Lung microvascular endothelial cell (primary cell): ENCODE measurements around the gene YWHAG. TPM values are rescaled to one million over a fixed set of nuclear protein-coding genes. Genes with fewer than 3 reads are reported as not detected.
"Not testable (repeated sequence)": the region's sequence is repeated elsewhere in the genome, so short reads cannot be mapped to it uniquely, and the experiment has no call there.

Experiments used
- DNase-seq, 2 donors: peaks; one replicate each; pipeline versions ENCODE4 v3.0.0 to v3.0.0-alpha.2; 2010; ENCODE audit warnings: low read depth in 2 of 2
- total RNA-seq: library from RNA; depleted of rRNA; stranded (reverse); fragments of >200 nt; gene quantifications from 2 replicates; pipeline ENCODE4 v1.2.1, GENCODE V29; 2014

The YWHAG gene
- total RNA-seq, 1 donor from 2014 or later: 98.4 TPM

GRCh38 chr7:76380623-76380966 is 21.8 kb upstream of the YWHAG start:
- DNase-seq: no peak

DNA sequence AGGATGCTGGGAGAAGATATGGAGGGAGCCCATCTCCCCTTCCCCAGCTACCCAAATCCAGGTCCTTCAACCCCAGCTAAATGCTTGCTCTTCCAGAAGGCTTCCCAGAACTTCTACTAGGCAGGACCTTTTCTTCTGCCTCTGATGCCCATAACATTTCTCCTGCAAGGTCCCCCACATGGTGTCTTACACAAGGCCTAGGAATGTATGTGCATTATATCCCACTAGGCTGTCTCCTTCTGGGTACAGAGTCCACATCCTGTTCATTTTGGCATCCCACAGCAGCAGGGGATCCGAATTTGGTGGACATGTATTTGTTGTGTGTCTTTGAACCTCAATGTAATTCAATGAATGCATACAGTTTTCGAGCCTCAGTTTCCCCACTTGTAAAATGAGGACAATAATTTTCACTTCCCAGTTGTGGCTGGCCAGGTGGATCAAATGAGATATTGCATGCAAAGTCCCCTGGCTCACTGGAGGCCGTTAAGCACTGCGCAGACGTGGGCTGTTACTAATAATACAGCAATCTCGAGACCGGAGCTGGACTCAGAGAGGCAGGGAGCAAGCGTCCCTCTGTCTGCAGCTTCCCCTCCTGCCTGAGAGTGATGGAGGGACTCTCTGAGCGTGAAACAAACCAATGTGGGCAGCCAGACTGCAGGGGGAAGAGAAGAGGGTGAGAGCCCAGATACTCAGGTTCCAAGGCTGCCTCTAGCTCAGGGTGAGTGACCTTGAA is 18.6 kb upstream of the YWHAG start:
- DNase-seq: no peak

GRCh38 chr7:76375251-76375650 is 16.5 kb upstream of the YWHAG start:
- DNase-seq: no peak

DNA sequence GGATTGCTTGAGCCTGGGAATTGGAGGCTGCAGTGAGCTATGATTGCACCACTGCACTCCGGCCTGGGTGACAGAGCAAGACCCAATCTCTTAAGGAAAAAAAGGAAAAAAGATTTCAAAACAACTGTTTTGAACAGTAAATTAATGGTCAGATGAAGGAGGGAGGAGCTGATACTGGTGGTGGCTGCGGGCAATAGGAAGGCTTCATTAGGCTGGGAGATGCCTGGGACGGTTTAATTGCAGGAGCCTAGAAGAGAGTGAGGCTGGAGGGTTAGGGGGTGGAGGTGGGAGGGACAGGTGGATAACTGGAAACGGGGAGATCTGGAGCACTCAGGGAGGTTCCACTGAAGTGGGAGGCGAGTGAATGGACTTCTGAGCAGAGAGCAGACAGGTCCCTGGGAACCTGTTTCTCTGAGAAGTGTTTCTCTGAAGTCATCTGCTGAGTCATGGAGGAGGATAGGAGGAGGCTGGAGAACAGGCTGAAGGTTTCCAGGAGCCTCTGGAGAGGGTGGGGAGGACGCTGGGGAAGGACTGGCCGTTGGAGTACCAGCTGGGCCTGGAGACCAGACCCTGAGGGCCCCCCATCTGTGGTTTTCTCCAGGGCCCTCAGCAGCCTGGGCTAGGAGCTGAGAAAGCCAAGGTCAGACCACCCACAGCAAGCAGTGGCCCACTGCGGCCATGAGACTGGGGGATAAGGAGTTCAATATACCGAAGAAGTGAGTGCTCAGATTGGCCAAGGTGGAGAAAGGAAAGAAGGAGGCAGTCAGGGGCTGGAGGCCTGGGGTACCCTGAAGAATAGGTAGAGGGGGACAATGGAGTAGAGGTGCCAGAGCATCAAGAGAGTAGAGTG is 14.4 kb upstream of the YWHAG start:
- peak in 1 of 2 donors; percentile 84 for DNase-seq

GRCh38 chr7:76371396-76371795 is 12.6 kb upstream of the YWHAG start:
- DNase-seq: no peak

- no peak for DNase-seq
Observed at GRCh38 chr7:76369018-76369417, 10.2 kb upstream of the YWHAG start.

DNA sequence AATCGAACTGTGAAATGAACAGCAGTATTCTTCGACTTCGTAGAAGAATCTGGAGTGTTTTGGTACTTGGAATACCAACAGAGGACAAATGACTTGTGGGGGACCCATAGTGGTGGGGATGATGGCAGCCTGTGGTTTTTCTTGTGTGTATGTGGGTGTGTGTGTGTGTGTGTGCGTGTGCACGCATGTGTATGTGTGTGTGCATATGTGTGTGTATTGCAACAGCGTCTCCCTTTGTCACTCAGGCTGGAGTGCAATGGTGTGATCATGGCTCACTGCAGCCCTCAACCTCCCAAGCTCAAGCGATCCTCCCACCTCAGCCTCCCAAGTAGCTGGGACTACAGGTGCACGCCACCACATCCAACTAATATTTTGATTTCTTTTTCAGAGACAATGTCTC is 9.4 kb upstream of the YWHAG start:
- no peak for DNase-seq

GRCh38 chr7:76364198-76364584 is 5.4 kb upstream of the YWHAG start:
- DNase-seq: peak; percentile 62 to 79

DNA sequence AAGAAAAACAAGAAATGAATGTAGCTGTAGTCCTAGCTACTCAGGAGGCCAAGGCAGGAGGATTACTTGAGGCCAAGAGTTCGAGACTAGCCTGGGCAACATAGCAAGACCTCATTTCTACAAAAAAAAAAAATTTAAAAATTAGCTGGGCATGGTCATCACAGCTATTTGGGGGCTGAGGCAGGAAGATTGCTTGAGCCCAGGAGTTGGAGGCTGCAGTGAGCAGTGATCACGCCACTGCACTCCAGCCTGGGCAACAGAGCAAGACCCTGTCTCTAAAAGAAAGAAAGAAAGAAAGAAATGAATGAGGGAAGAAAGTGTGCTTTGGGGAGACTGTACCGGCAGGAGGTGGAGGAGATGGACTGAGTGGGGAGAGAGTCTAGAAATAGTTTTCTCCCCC is 5.0 kb upstream of the YWHAG start:
- DNase-seq: not testable (repeated sequence)

DNA sequence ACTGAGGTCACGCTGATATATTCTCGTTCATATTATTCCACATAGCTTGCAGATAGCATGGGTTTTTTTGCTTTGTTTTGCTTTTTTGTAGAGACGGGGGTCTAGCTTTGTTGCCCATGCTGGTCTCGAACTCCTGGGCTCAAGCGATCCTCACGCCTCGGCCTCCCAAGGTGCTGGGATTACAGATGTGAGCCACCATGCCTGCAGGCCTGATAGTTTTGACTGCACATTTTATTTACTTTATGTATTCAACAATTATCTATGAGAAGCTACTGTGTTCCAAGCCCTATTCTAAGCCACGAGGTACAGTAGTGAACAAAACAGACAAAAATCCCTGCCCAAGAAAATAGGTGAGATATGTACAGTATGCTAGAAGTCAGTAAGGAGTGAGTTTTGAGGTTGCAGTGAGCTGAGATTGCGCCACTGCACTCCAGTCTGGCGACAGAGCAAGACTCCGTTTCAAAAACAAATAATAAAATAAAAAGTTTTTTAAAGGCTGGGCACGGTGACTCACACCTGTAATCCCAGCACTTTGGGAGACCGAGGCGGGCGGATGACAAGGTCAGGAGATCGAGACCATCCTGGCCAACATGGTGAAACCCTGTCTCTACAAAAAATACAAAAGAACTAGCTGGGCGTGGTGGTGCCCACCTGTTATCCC is 1.3 kb upstream of the YWHAG start:
- no peak for DNase-seq

GRCh38 chr7:76359111-76359977 is 553 bp upstream of the YWHAG start:
- peak; percentile 99 for DNase-seq

DNA sequence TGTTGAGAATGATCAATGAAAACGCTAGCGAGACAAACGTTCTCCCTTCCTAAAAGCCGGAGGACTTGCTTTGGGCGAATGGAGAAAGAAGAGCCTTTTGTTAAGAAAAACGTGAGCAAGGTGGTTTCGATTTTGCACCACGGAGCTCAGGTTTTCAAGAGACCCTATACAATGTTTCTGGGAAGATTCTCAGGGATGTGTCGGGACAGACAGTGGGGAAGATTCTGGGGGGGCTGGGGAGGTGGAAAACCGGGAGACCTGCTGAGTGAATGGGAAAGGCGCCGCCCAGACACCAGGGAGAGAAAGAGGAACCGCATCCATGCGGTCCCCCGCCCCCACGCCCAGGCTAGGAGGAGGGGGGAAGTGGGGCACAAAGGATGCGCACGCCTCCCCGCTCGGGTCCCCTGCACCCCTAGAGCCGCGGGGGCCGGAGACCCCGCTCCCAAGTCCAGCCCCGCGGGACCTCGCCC is 745 bp downstream of the YWHAG start:
- peak; percentile 52 to 58 for DNase-seq

DNA sequence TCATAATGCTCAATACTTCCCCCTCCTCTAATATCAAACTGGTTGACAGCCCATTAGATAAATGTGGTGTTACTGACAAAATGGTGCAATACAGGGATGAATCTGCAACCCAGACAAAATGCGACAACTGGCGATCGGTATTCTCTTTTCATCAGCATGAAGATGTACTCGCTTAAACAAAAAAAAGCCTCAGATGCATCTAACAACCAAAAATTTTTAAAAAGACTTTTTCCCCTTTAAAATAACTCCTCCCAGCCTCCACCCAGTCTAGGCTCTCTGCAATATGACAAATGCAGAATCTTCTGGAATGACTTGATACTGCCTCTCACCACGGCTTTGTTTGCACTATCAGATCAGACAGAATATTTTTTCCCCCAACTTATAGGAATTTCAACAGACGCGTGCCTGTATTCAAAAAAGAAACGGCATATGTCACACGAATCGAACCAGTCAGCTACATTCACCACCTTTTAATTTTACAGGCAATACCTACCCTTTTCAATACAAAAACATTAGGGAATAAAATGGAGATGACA is 1.2 kb downstream of the YWHAG start:
- no peak for DNase-seq

- DNase-seq: peak; percentile 65 to 91
Observed at GRCh38 chr7:76356823-76357222, 2.0 kb downstream of the YWHAG start.

- no peak for DNase-seq
Observed at GRCh38 chr7:76356115-76356514, 2.7 kb downstream of the YWHAG start.

DNA sequence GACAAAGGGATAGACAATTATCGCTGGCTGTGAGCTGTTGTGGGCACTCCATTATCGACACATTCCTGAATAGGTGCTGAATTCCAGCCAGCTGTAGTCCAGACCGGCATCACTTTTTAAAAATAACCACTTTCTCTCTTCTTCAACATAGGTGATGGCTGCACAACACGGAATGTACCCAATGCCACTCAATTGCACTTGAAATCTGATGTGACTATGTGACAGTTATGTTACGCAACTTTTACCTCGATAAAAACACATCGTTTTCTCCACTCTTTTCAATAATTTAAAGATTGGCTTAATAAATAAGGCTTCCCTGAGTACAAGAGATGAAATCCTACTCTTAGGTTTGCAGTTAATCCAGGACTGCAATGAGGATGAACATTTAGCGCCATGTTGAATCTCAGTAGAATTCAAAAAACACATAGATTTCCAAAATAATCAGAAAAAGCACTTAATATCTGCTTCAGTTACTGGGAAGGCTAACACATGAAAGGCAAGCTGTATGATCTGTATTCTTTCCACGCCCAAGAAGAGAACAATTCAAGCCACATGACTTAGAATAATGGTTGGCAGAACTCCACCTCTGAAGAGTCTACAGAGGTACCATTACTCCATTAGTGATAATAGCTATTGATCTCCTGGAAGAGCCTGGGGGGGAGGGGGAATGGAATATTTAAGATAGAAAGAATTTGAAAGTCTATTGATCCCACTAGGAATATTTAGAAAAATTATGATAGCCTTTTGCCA is 3.6 kb downstream of the YWHAG start:
- DNase-seq: peak; percentile 27 to 44

DNA sequence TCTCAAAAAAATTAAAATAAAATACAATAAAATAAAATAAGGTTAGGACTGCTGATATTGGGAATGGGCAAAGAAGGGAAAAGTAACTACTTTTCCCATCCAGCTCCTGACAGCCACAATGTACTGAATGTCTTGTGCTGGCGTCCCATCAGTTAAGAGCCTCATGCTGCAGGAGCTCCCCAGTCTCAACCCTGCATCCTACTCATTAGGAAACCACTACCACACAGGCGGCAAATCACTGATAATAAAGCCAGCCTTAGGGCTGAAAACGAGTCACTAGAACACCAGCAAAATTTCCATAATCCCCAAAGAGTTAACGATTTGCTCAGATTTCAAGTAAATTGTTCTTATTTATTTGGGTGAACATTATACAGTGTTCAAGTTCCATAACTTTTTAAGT is 4.3 kb downstream of the YWHAG start:
- no peak for DNase-seq

DNA sequence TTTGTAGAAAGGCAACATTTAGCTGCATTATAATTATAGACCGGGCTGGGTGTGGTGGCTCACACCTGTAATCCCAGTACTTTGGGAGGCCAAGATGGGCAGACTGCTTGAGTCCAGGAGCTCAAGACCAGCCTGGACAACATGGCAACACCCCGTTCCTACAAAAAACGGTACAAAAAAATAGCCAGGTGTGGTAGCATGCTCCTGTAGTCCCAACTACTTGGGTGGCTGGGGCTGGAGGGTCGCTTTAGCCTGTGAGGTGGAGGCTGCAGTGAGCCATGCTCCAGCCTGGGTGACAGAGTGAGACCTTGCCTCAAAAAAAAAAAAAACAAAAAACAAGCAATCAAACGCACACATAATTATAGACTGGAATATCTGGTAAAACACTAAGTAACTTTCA is 5.0 kb downstream of the YWHAG start:
- DNase-seq: no peak

DNA sequence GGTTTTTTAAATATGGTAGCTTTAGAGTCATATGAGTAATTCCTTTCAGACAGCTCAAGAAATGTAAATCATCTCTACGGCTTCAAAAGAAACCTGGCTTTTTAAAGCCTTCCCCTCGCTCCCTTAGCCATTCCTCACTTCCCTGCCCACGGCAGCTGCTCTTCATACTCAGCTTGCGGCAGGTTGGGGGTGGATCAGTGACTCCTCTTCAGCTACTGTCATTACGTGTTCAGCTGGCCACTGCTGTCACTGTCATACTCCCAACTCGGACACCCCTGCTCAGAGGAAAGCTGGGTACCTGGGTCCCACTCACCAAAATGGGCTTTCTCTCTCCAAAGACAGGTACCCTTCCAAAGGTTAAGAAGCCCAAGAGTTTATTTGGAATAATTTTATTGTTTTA is 6.6 kb downstream of the YWHAG start:
- DNase-seq: no peak

DNA sequence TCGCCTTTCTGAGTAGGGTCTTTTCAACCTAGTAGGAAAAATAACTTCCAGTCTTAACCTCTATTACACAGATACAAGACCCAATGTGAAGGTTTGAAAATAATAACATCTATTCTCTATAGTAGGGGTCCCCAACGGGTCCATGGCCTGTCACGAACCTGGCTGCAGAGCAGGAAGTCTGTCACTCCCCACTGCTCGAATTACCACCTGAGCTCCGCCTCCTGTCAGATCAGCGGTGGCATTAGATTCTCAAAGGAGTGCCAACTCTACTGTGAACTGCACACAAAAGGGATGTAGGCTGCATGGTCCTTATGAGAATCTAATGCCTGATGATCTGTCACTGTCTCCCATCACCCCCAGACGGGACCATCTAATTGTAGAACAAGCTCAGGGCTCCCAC is 7.4 kb downstream of the YWHAG start:
- DNase-seq: no peak
